IMR-90 (cell line): ENCODE data around the gene GDI2. TPM values are rescaled to one million over a fixed set of nuclear protein-coding genes. Genes with fewer than 3 reads are reported as not detected.

ENCODE experiments used
- ATAC-seq: fragments of 200-7000 bp; cut with Tn5 transposase; 2 replicates; pipeline ENCODE4 v1.9.1; 2020; ENCODE audit warnings: low read depth, mild to moderate bottlenecking, moderate library complexity
- BruUV-seq: library from RNA; stranded (reverse); fragments of 400-500 nt; replicated peaks from 2 replicates; lab custom pipeline; 2021; lab: Mats Ljungman, UMichigan
- CTCF ChIA-PET: fragments of 300-600 bp; formaldehyde crosslinking; extraction: SDS; loops from one replicate; lab custom pipeline; 2021; ENCODE audit warnings: antibody characterized with exemption; lab: Yijun Ruan, JAX
- POLR2A ChIA-PET: fragments of 300-600 bp; sonication (Branson Sonifier 250); formaldehyde crosslinking; loops from one replicate; lab custom pipeline; 2022; ENCODE audit warnings: antibody characterized with exemption; ENCODE audit not compliant: unreplicated experiment; lab: Charles Lee
- DNase-seq: peaks from one replicate; pipeline ENCODE4 v3.0.0; 2013
- H2AFZ ChIP-seq: replicated peaks from 2 replicates; pipeline ENCODE3; 2013; ENCODE audit warnings: low read length, mild to moderate bottlenecking; ENCODE audit not compliant: poor library complexity
- H2AK5ac ChIP-seq: 2 replicates; pipeline ENCODE4 v1.6.1; 2013; ENCODE audit warnings: low read depth, low read length, inconsistent platforms
- H2AK9ac ChIP-seq: replicated peaks from 2 replicates; pipeline ENCODE3; 2013; ENCODE audit warnings: mild to moderate bottlenecking, low read depth, low read length, moderate library complexity; ENCODE audit not compliant: poor library complexity
- H2BK120ac ChIP-seq: 2 replicates; pipeline ENCODE4 v1.6.1; 2013; ENCODE audit warnings: low read depth, low read length, inconsistent platforms
- H2BK15ac ChIP-seq: 3 replicates; pipeline ENCODE4 v1.6.1; 2013; ENCODE audit warnings: low read depth, low read length, inconsistent platforms
- H2BK20ac ChIP-seq: 2 replicates; pipeline ENCODE4 v1.6.1; 2013; ENCODE audit warnings: low read depth, mild to moderate bottlenecking, inconsistent platforms, low read length, moderate library complexity
- H2BK5ac ChIP-seq: 2 replicates; pipeline ENCODE4 v1.6.1; 2013; ENCODE audit warnings: mild to moderate bottlenecking, low read depth, low read length, inconsistent platforms; ENCODE audit not compliant: poor library complexity, severe bottlenecking
- H3K14ac ChIP-seq: replicated peaks from 2 replicates; pipeline ENCODE4 v1.6.1; 2013; ENCODE audit warnings: low read depth, low read length, inconsistent platforms
- H3K18ac ChIP-seq: 2 replicates; pipeline ENCODE4 v1.6.1; 2013; ENCODE audit warnings: low read depth, low read length, control low read depth
- H3K23ac ChIP-seq: 2 replicates; pipeline ENCODE4 v1.6.1; 2013; ENCODE audit warnings: low read depth, low read length, inconsistent platforms
- H3K27ac ChIP-seq: 2 replicates; pipeline ENCODE4 v1.5.1; 2013; ENCODE audit warnings: mild to moderate bottlenecking, control low read depth, low read length; ENCODE audit not compliant: insufficient read depth
- H3K27me3 ChIP-seq: 2 replicates; pipeline ENCODE4 v1.6.1; 2013; ENCODE audit warnings: low read length; ENCODE audit not compliant: control insufficient read depth, insufficient read depth
- H3K36me3 ChIP-seq: 2 replicates; pipeline ENCODE4 v1.6.1; 2013; ENCODE audit warnings: low read length, mixed read lengths; ENCODE audit not compliant: control insufficient read depth, insufficient read depth
- H3K4ac ChIP-seq: 2 replicates; pipeline ENCODE4 v1.6.1; 2013; ENCODE audit warnings: low read depth, low read length, inconsistent platforms
- H3K4me1 ChIP-seq: 2 replicates; pipeline ENCODE4 v1.6.1; 2013; ENCODE audit warnings: low read length, mixed read lengths; ENCODE audit not compliant: control insufficient read depth, insufficient read depth
- H3K4me2 ChIP-seq: 2 replicates; pipeline ENCODE4 v1.6.1; 2013; ENCODE audit warnings: low read depth, mild to moderate bottlenecking, control low read depth, low read length, moderate library complexity
- H3K4me3 ChIP-seq: 2 replicates; pipeline ENCODE4 v1.5.1; 2013; ENCODE audit warnings: low read depth, mild to moderate bottlenecking, control low read depth, low read length, moderate library complexity; ENCODE audit not compliant: insufficient read depth
- H3K56ac ChIP-seq: 2 replicates; pipeline ENCODE4 v1.6.1; 2013; ENCODE audit warnings: low read length, inconsistent platforms; ENCODE audit not compliant: insufficient read depth; ENCODE audit errors: extremely low read depth
- H3K79me1 ChIP-seq, 2 experiments: 2 replicates each; pipeline ENCODE4 v1.6.1; 2013; ENCODE audit warnings: low read length in 2 of 2, inconsistent platforms in 1 of 2, low read depth in 1 of 2
- H3K9ac ChIP-seq: 2 replicates; pipeline ENCODE4 v1.6.1; 2013; ENCODE audit warnings: low read depth, low read length, control low read depth
- H3K9me1 ChIP-seq: 2 replicates; pipeline ENCODE4 v1.6.1; 2013; ENCODE audit warnings: low read length, inconsistent platforms; ENCODE audit not compliant: insufficient read depth
- H3K9me3 ChIP-seq: 2 replicates; pipeline ENCODE4 v1.6.1; 2013; ENCODE audit warnings: low read length; ENCODE audit not compliant: control insufficient read depth, insufficient read depth
- H4K20me1 ChIP-seq: 2 replicates; pipeline ENCODE4 v1.6.1; 2013; ENCODE audit warnings: low read length, inconsistent platforms; ENCODE audit not compliant: insufficient read depth
- H4K5ac ChIP-seq: 2 replicates; pipeline ENCODE4 v1.6.1; 2013; ENCODE audit warnings: mild to moderate bottlenecking, low read depth, low read length, control low read depth
- H4K8ac ChIP-seq, 2 experiments: 2 replicates each; pipeline ENCODE4 v1.6.1; 2013; ENCODE audit warnings: low read depth in 2 of 2, low read length in 2 of 2, control low read depth in 1 of 2, inconsistent platforms in 1 of 2
- H4K91ac ChIP-seq: 2 replicates; pipeline ENCODE4 v1.6.1; 2013; ENCODE audit warnings: low read depth, low read length, inconsistent platforms; ENCODE audit not compliant: insufficient read depth
- BHLHE40 ChIP-seq: fragments of 150-350 bp; IDR thresholded peaks from 2 replicates; pipeline ENCODE4 v1.6.1; 2016; ENCODE audit warnings: mild to moderate bottlenecking, low read depth, low read length
- CEBPB ChIP-seq: IDR thresholded peaks from 2 replicates; pipeline ENCODE4 v1.6.1; 2012; ENCODE audit warnings: low read depth, low read length, improper control_type of control experiment
- CHD1 ChIP-seq: IDR thresholded peaks from 2 replicates; pipeline ENCODE4 v1.6.1; 2012; ENCODE audit warnings: low read depth, low read length, improper control_type of control experiment
- CTCF ChIP-seq: conservative IDR thresholded peaks from 2 replicates; pipeline ENCODE4 v1.5.1; 2012; ENCODE audit warnings: mild to moderate bottlenecking, low read depth, low read length, improper control_type of control experiment
- ELK1 ChIP-seq: fragments of 150-350 bp; IDR thresholded peaks from 2 replicates; pipeline ENCODE4 v1.6.1; 2016; ENCODE audit warnings: low read depth, mild to moderate bottlenecking, low read length, moderate library complexity, borderline replicate concordance
- FOS ChIP-seq: fragments of 150-350 bp; IDR thresholded peaks from 2 replicates; pipeline ENCODE4 v1.6.1; 2016; ENCODE audit warnings: low read depth, low read length
- MAFK ChIP-seq: IDR thresholded peaks from 2 replicates; pipeline ENCODE4 v1.6.1; 2012; ENCODE audit warnings: low read depth, low read length, improper control_type of control experiment
- MAZ ChIP-seq: IDR thresholded peaks from 2 replicates; pipeline ENCODE4 v1.6.1; 2012; ENCODE audit warnings: low read depth, mild to moderate bottlenecking, low read length, improper control_type of control experiment, moderate library complexity, borderline replicate concordance
- MXI1 ChIP-seq: IDR thresholded peaks from 2 replicates; pipeline ENCODE4 v1.6.1; 2012; ENCODE audit warnings: low read depth, mild to moderate bottlenecking, low read length, moderate library complexity, borderline replicate concordance
- NFE2L2 ChIP-seq: fragments of 150-350 bp; IDR thresholded peaks from 2 replicates; pipeline ENCODE4 v1.6.1; 2016; ENCODE audit warnings: low read depth, mild to moderate bottlenecking, low read length
- POLR2A ChIP-seq: IDR thresholded peaks from 2 replicates; pipeline ENCODE4 v1.6.1; 2012; ENCODE audit warnings: mild to moderate bottlenecking, low read depth, low read length
- RAD21 ChIP-seq: IDR thresholded peaks from 2 replicates; pipeline ENCODE4 v1.6.1; 2012; ENCODE audit warnings: low read length, improper control_type of control experiment
- RCOR1 ChIP-seq: IDR thresholded peaks from 2 replicates; pipeline ENCODE4 v1.6.1; 2012; ENCODE audit warnings: mild to moderate bottlenecking, low read length, improper control_type of control experiment; ENCODE audit not compliant: insufficient replicate concordance
- RFX5 ChIP-seq: IDR thresholded peaks from 2 replicates; pipeline ENCODE4 v1.8.0; 2012; ENCODE audit warnings: low read depth, mild to moderate bottlenecking, low read length, moderate library complexity
- SMC3 ChIP-seq: fragments of 150-350 bp; IDR thresholded peaks from 2 replicates; pipeline ENCODE4 v1.6.1; 2016; ENCODE audit warnings: low read depth, mild to moderate bottlenecking, antibody characterized with exemption, low read length, moderate library complexity
- WGBS, 2 experiments: methylation state at CpG; one replicate each; pipeline versions ENCODE4 v1.1.5 to v1.1.7; 2013; ENCODE audit warnings: missing lambda C conversion rate in 2 of 2; ENCODE audit not compliant: insufficient read length in 1 of 2; ENCODE audit errors: extremely low coverage in 2 of 2; 5-methylcytosine and 5-hydroxymethylcytosine counted together
- dilution Hi-C: fragments of 300-500 bp; cut with HindIII; formaldehyde crosslinking; loops from one replicate; pipeline ENCODE4 v1.14.3; 2018; ENCODE audit warnings: low sequenced_read_pairs; ENCODE audit not compliant: unreplicated experiment
- in situ Hi-C: fragments of 300-500 bp; cut with MboI; formaldehyde crosslinking; loops from 3 replicates; pipeline ENCODE4 v1.14.3; 2019; ENCODE audit warnings: low sequenced_read_pairs, inconsistent platforms, mixed read lengths
- intact Hi-C: fragments of 100-400 bp; cut with micrococcal nuclease; formaldehyde crosslinking; loops from 2 replicates; pipeline ENCODE4 v1.10.0; 2022
- polyA plus RNA-seq, 3 experiments: library from polyadenylated mRNA; depleted of rRNA; stranded (reverse); fragments of >200 nt; gene quantifications; 2 replicates each; pipeline ENCODE4 v1.2.3, GENCODE V29; 2012; ENCODE audit warnings: low replicate concordance in 1 of 3
- total RNA-seq: library from RNA; depleted of rRNA; stranded (reverse); fragments of >200 nt; gene quantifications from 2 replicates; pipeline ENCODE4 v1.2.3, GENCODE V29; 2012
- TF ChIP-seq, protein P1 (sequence below): fragments of 150-350 bp; IDR thresholded peaks from 2 replicates; pipeline ENCODE4 v1.6.1; 2017; ENCODE audit warnings: mild to moderate bottlenecking, antibody characterized with exemption, low read length, low read depth

The GDI2 gene
- total and polyA plus RNA-seq, 2 of the 4 experiments (the other 2 are of a cell fraction): 171 to 396 TPM

DNA sequence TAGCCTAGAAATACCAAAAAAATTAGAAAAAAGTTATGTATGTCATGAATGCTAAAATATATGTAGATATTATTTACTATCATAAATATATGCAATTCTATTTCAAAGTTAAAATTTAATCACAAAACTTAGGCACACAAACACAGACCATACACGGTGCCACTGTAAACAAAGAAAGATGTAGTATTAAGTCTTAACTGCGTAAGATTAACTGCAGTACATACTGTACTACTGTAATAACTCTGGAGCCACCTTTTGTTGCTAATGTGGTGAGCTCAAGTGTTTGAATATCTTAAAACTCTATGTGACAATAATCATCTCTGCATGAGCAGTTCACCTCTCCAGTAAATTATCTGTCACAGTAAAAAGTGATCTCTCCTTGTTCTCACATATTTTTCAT is 23.6 kb downstream of the GDI2 start:
- Histone ChIP-seq H4K20me1 (peaks cover 50% of the 10 kb centered on the region), H3K4me2 (no peak overlapping the region), H2AFZ (no peak overlapping the region), H3K4ac (no peak overlapping the region), H2AK5ac (no peak overlapping the region), H3K56ac (no peak overlapping the region), H3K23ac (no peak overlapping the region), H2BK20ac (no peak overlapping the region), H3K79me1 (peaks cover 20 to 77% of the 10 kb centered on the region in 2 experiments), H3K4me1 (no peaks in the 10 kb centered on the region), H2AK9ac (no peak overlapping the region), H2BK120ac (no peak overlapping the region), H3K9me3 (no peaks in the 10 kb centered on the region), H3K14ac (no peak overlapping the region), H3K9me1 (no peaks in the 10 kb centered on the region; the same call in 1 of the 2 replicates), H3K18ac (no peak overlapping the region), H3K4me3 (no peak overlapping the region), H2BK15ac (no peak overlapping the region), H4K8ac (no peak overlapping the region), H3K27ac (no peak overlapping the region), H4K5ac (no peak overlapping the region), H2BK5ac (no peak overlapping the region), H3K27me3 (no peaks in the 10 kb centered on the region), H3K9ac (no peak overlapping the region), H4K91ac (no peak overlapping the region), H3K36me3 (peaks cover 44% of the 10 kb centered on the region)
- intact Hi-C loops: no loop called here
- dilution Hi-C loops: no loop called here
- TF ChIP-seq BHLHE40 (no peak), RFX5 (no peak), CHD1 (no peak), SMC3 (no peak), MAZ (no peak), RAD21 (no peak), FOS (no peak), NFE2L2 (no peak), CTCF (no peak), MAFK (no peak), RCOR1 (no peak), ELK1 (no peak), CEBPB (no peak), POLR2A (no peak), MXI1 (no peak)
- TF ChIP-seq, protein P1, sequence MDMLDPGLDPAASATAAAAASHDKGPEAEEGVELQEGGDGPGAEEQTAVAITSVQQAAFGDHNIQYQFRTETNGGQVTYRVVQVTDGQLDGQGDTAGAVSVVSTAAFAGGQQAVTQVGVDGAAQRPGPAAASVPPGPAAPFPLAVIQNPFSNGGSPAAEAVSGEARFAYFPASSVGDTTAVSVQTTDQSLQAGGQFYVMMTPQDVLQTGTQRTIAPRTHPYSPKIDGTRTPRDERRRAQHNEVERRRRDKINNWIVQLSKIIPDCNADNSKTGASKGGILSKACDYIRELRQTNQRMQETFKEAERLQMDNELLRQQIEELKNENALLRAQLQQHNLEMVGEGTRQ: no peak
- ChIA-PET POLR2A (no interaction called here), CTCF (no interaction called here)
- no peak for ATAC-seq
- WGBS, 2 experiments: no CpG with 5 or more reads among the region's 2 CpGs
- no TSS peak for BruUV-seq
- in situ Hi-C loops: no loop called here
- no peak for DNase-seq
